Stimulated activated effector memory CD8-positive, alpha-beta T cell treated with anti-CD3 and anti-CD28 coated beads, Interleukin-12 subunit alpha, Interleukin-12 subunit beta, amount 100 ng/mL, for 72 hours (primary cell): ENCODE measurements around the gene MBLAC2.

Experiments
- ATAC-seq: fragments of 150-1000 bp; cut with Tn5 transposase; 2 replicates; pipeline ENCODE4 v1.10.0; 2021
- DNase-seq, 2 donors: peaks; one replicate each; pipeline ENCODE4 v3.0.0; 2021 to 2022; ENCODE audit warnings: low spot score in 2 of 2
- H3K27ac Mint-ChIP-seq: one replicate; pipeline ENCODE4 v1.8.0; 2022; ENCODE audit warnings: mild to moderate bottlenecking, mixed read lengths
- H3K36me3 Mint-ChIP-seq: one replicate; pipeline ENCODE4 v1.8.0; 2022; ENCODE audit warnings: mild to moderate bottlenecking, mixed read lengths
- H3K4me1 Mint-ChIP-seq: one replicate; pipeline ENCODE4 v1.8.0; 2022; ENCODE audit warnings: mixed read lengths
- H3K4me3 Mint-ChIP-seq: one replicate; pipeline ENCODE4 v1.8.0; 2022; ENCODE audit warnings: mild to moderate bottlenecking, mixed read lengths
- H3K9me3 Mint-ChIP-seq: one replicate; pipeline ENCODE4 v1.8.0; 2022; ENCODE audit warnings: mixed read lengths

MBLAC2 gene

DNA sequence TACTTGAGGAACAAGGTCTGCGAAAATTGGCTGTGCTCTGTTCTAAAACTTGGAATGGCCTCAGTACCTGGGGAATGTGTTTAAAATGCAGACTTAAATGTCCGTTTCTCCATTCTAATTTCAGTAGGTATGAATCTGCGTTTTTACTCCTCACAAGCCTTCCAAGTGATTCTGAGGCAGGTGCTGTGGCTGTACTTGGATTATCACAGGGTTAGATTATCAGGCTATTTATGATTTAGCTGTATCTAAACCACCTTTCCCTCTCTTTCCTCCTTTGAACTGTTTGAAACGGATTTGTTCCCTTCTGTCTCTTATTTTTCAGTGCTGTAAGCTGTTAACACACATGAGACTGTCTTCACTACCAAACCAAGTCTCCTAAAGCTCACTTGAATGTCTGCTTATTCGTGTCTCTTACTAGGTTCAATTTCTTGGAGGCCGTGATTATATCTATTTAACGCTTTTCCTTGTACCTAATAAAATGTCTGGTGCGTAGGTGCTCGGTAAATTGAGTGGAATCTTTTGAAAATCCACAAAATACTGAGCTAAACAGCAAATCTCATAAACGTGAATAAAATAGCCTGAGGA, 64.3 kb downstream of the MBLAC2 start:
- Mint-ChIP-seq H3K4me3 (no peak overlapping the region), H3K4me1 (peaks cover 13% of the 10 kb centered on the region), H3K36me3 (peaks cover 24% of the 10 kb centered on the region), H3K9me3 (no peaks in the 10 kb centered on the region), H3K27ac (no peak overlapping the region)
- ATAC-seq = no peak
- no peak for DNase-seq

DNA sequence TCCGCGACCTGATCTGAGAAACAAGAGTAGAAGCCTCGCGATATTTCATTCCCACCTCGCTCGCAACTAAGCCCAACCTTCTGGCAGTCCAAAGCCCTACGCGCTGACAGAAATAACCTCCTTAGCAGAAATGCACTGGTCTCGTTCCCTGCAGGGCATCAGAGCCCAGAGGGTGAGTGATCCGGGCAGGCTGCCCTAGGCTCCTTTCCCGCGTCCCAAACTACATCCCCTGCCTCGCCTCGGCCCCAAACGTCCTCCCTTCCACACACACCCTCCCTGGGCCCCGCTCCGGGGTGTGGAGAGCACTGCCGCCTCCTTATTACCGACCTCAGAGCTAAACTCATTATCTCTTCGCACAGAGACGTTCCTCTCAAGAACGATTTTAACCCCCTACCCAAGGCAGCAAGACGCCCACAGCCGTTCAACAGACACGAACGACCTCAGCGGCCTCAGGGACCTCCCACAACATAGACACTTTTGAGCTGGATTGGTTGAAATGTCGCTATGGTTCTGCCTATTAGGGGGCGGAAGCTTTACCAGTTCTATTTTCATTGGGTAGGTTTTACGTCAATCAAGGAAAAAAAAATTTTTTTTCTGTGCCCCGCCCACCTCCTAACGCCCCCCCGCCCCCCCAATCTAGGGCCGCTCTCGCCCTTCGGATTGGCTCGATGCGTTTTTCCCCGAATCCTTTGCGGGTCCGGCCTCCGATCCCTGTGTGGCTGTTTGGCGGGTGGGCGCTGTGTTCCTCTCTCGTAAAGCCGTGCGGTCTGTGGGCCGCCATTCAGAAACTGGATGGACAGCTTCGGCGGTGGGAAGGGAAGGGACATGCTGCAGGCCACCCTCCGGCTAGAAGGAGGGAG, 65.0 kb downstream of the MBLAC2 start, which contains the start of gene CETN3:
Gene CETN3, minus strand, starts transcription at position 439 of the 860 bp plus-strand sequence. Its CDS starts 95 bp downstream, at position 344.
- Mint-ChIP-seq H3K4me3 (no peak within 1 kb of the TSS), H3K36me3 (peaks cover 32% of the 10 kb centered on the region), H3K27ac (no peak within 1 kb of the TSS), H3K9me3 (no peaks in the 10 kb centered on the region), H3K4me1 (peaks cover 13% of the 10 kb centered on the region)
- ATAC-seq = peak; percentile 96
- DNase-seq = peak; percentile 67 to 92

DNA sequence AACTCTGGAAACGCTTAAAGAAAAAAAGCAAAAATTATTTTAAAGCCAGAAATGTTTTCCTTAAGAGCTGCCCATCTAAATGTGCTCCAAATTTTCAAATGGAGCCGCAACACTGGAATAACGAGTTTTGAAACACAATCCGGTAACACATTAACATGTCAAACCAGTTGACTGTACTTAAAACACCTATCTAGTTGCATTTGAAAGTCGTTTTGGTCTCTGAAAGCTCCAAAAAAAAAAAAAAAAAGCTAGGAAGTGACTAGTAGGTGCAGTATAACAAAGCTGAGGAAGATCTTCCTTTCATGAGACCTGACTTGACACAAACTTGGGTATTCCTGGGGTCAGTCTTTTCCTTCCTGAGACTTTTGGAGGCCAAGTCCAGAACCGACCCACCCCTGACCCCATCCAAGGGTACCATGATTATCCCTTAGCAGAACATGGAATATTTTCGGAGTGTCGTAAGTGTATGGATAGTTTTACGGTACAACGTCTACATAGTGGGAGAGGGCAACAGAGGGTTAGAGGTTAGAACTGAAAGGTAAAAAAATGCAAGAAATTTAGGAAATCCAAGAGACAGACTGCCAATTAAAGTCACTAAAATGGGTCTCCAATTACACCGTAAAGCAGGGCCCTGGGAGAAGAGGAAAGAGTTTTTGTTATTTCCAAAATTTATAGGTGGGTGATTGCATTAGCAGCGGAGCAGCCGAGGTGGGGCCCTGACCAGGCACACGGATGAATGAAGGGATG, 65.8 kb downstream of the MBLAC2 start:
- H3K27ac Mint-ChIP-seq = no peak overlapping the region

More for the DNA sequence above, 65.8 kb downstream of the MBLAC2 start:
- no peak for ATAC-seq
- Mint-ChIP-seq H3K36me3 (peaks cover 39% of the 10 kb centered on the region), H3K4me3 (no peak overlapping the region), H3K4me1 (peaks cover 13% of the 10 kb centered on the region), H3K9me3 (no peaks in the 10 kb centered on the region)
- DNase-seq = no peak
